Stomach (tissue), 19 donors: ENCODE results near the gene SCYGR7. TPM values are rescaled to one million over a fixed set of nuclear protein-coding genes. Genes with fewer than 3 reads are reported as not detected.

Experiments
- DNase-seq, 2 donors: peaks; one replicate each; pipeline versions ENCODE4 v3.0.0 to v3.0.0-alpha.2; 2013 to 2019
- H3K27ac ChIP-seq, 5 donors: fragments of 200-600 bp in 4 of 5; sonication (generic) in 4 of 5; one replicate each; pipeline ENCODE4 v1.5.1; 2013 to 2019; ENCODE audit warnings: mild to moderate bottlenecking in 1 of 5, moderate library complexity in 1 of 5
- H3K27me3 ChIP-seq, 3 donors: fragments of 200-600 bp; sonication (generic); one replicate each; pipeline ENCODE4 v1.5.1; 2017 to 2019; ENCODE audit warnings: mixed run types in 1 of 3
- H3K36me3 ChIP-seq, 4 donors: fragments of 200-600 bp; sonication (generic); 1 replicate in 3 of 4; 2 replicates in 1 of 4; pipeline ENCODE4 v1.5.1; 2016 to 2019
- H3K4me1 ChIP-seq, 4 donors: fragments of 200-600 bp; sonication (generic); one replicate each; pipeline ENCODE4 v1.5.1; 2016 to 2019
- H3K4me3 ChIP-seq, 4 donors: fragments of 200-600 bp; sonication (generic) in 3 of 4; one replicate each; pipeline ENCODE4 v1.5.1; 2016 to 2019; ENCODE audit warnings: mild to moderate bottlenecking in 1 of 4
- H3K9me3 ChIP-seq, 4 donors: fragments of 200-600 bp; sonication (generic); one replicate each; pipeline ENCODE4 v1.5.1; 2016 to 2019
- CTCF ChIP-seq, 7 experiments: fragments of 450-650 bp in 4 of 7; fragments of 200-600 bp in 3 of 7; sonication (generic) in 3 of 7; IDR thresholded peaks; one replicate each; pipeline ENCODE4 v1.5.1; 2016 to 2019; ENCODE audit warnings: antibody characterized with exemption in 7 of 7, control low read depth in 2 of 7, mild to moderate bottlenecking in 1 of 7
- EP300 ChIP-seq: sonication (generic); formaldehyde crosslinking; IDR thresholded peaks from one replicate; pipeline ENCODE4 v1.6.1; 2017; ENCODE audit warnings: antibody characterized with exemption
- POLR2A ChIP-seq, 4 donors: fragments of 450-650 bp; IDR thresholded peaks; one replicate each; pipeline ENCODE4 v1.6.1; 2016; ENCODE audit warnings: antibody characterized with exemption in 4 of 4, control low read depth in 2 of 4, mild to moderate bottlenecking in 1 of 4, moderate library complexity in 1 of 4
- POLR2AphosphoS5 ChIP-seq, 3 donors: sonication (generic); formaldehyde crosslinking; IDR thresholded peaks; one replicate each; pipeline ENCODE4 v1.6.1; 2016; ENCODE audit warnings: antibody characterized with exemption in 3 of 3
- WGBS, 5 donors: extraction: QIAGEN DNeasy Blood & Tissue Kit in 3 of 5; methylation state at CpG; one replicate each; pipeline versions ENCODE4 v1.1.5 to v1.1.7; 2013 to 2018; 5-methylcytosine and 5-hydroxymethylcytosine counted together
- intact Hi-C: fragments of 100-400 bp; cut with DNase I; formaldehyde crosslinking; loops from one replicate; pipeline ENCODE4 v1.15.1; 2023; ENCODE audit warnings: low total_unique reads
- long read RNA-seq, 10 donors: transcript quantifications; one replicate each; lab custom pipeline, GENCODE V29; 2026
- polyA plus RNA-seq, 3 donors: library from polyadenylated mRNA; stranded (reverse); fragments of 200-250 nt; gene quantifications; one replicate each; pipeline ENCODE4 v1.2.3, GENCODE V29; 2013
- total RNA-seq, 5 donors: library from RNA; depleted of rRNA; stranded (reverse); fragments of >200 nt; gene quantifications; one replicate each; pipeline versions ENCODE4 v1.1.0 to v1.2.3, GENCODE V29; 2014 to 2016
- donor health status: healthy with polysubstance abuse.
- donor health status: Bipolar disorder and iron deficiency.
- donor health status: healthy.

The SCYGR7 gene
- not detected for total RNA-seq
- polyA plus RNA-seq: not detected
- long read RNA-seq, donor 1: 0 reads
- long read RNA-seq, donor 2: 0 reads
- long read RNA-seq, donor 3: 0 reads
- long read RNA-seq, donor 4: 0 reads
- long read RNA-seq, donor 5: 0 reads
- long read RNA-seq, donor 6: 0 reads
- long read RNA-seq, donor 7: 0 reads
- long read RNA-seq, donor 8: 0 reads
- long read RNA-seq, donor 9: 0 reads
- long read RNA-seq, donor 10: 0 reads

GRCh38 chr2:227728035-227728434, at the start of gene SCYGR7:
SCYGR7 (plus strand) TSS chr2:227728335; CDS start chr2:227728335, 0 bp downstream.
- WGBS, 5 donors: 29 to 94% (median 90%) methylated on average over 1 to 5 of the region's 5 CpGs

GRCh38 chr2:227684258-227684657, 43.9 kb upstream of the SCYGR7 start:
- intact Hi-C loops: no loop called here
- no peaks in the 10 kb centered on the region for H3K36me3 ChIP-seq
- no peak overlapping the region for H3K4me3 ChIP-seq
- DNase-seq: no peak
- no peaks in the 10 kb centered on the region for H3K9me3 ChIP-seq
- no peaks in the 10 kb centered on the region for H3K4me1 ChIP-seq
- H3K27me3 ChIP-seq: no peaks in the 10 kb centered on the region
- TF ChIP-seq CTCF (IDR thresholded peaks at IDR 0.05): no peak
- no peak for TF ChIP-seq EP300
- no peak for TF ChIP-seq POLR2A (IDR thresholded peaks at IDR 0.05)
- TF ChIP-seq POLR2AphosphoS5 (IDR thresholded peaks at IDR 0.05): no peak
- WGBS, 5 donors: 80 to 85% (median 83%) methylated on average over 5 of the region's 5 CpGs
- H3K27ac ChIP-seq: no peak overlapping the region

More at GRCh38 chr2:227728035-227728434, at the start of gene SCYGR7:
- TF ChIP-seq CTCF (IDR thresholded peaks at IDR 0.05) (no peak), POLR2AphosphoS5 (IDR thresholded peaks at IDR 0.05) (no peak), POLR2A (IDR thresholded peaks at IDR 0.05) (no peak), EP300 (no peak)
- Histone ChIP-seq H3K27me3 (peaks cover 0 to 12% (median 0%) of the 10 kb centered on the region in 3 donors), H3K9me3 (no peaks in the 10 kb centered on the region), H3K4me3 (no peak within 1 kb of the TSS), H3K4me1 (no peaks in the 10 kb centered on the region), H3K36me3 (no peaks in the 10 kb centered on the region), H3K27ac (no peak within 1 kb of the TSS)
- intact Hi-C loops: no loop called here
- DNase-seq: no peak

GRCh38 chr2:227687189-227687588, 40.9 kb upstream of the SCYGR7 start:
- intact Hi-C loops: no loop called here
- TF ChIP-seq CTCF (IDR thresholded peaks at IDR 0.05) (no peak), EP300 (no peak), POLR2A (IDR thresholded peaks at IDR 0.05) (no peak), POLR2AphosphoS5 (IDR thresholded peaks at IDR 0.05) (no peak)
- H3K4me1 ChIP-seq: no peaks in the 10 kb centered on the region
- no peaks in the 10 kb centered on the region for H3K9me3 ChIP-seq
- no peaks in the 10 kb centered on the region for H3K27me3 ChIP-seq
- no peak overlapping the region for H3K27ac ChIP-seq
- H3K36me3 ChIP-seq: no peaks in the 10 kb centered on the region
- DNase-seq: no peak
- 81 to 94% (median 85%) methylated on average over 3 of the region's 3 CpGs for WGBS, 5 donors
- H3K4me3 ChIP-seq: no peak overlapping the region

GRCh38 chr2:227696990-227697679, 31.0 kb upstream of the SCYGR7 start:
- no peaks in the 10 kb centered on the region for H3K27me3 ChIP-seq
- DNase-seq: no peak
- WGBS, 5 donors: 25 to 60% (median 27%) methylated on average over 2 of the region's 2 CpGs
- no peak overlapping the region for H3K4me3 ChIP-seq
- no peak overlapping the region for H3K27ac ChIP-seq
- intact Hi-C loops: no loop called here
- H3K9me3 ChIP-seq: no peaks in the 10 kb centered on the region
- TF ChIP-seq POLR2A (IDR thresholded peaks at IDR 0.05): no peak
- TF ChIP-seq POLR2AphosphoS5 (IDR thresholded peaks at IDR 0.05): no peak
- TF ChIP-seq EP300: no peak
- no peak for TF ChIP-seq CTCF (IDR thresholded peaks at IDR 0.05)
- H3K36me3 ChIP-seq: no peaks in the 10 kb centered on the region
- H3K4me1 ChIP-seq: no peaks in the 10 kb centered on the region
